HepG2 (cell line): ENCODE data around the gene SURF6. TPM values are rescaled to one million over a fixed set of nuclear protein-coding genes. Genes with fewer than 3 reads are reported as not detected.
A peak's percentile ranks its signal among the peaks of the same experiment; 100 is the strongest.

Experiments
- ARID3A ChIP-seq: IDR thresholded peaks from 2 replicates; pipeline ENCODE4 v1.6.1; 2012; ENCODE audit warnings: low read depth, low read length, improper control_type of control experiment
- BORCS8-MEF2B ChIP-seq: sonication (generic); formaldehyde crosslinking; IDR thresholded peaks from 2 replicates; pipeline ENCODE4 v1.8.0; 2022; ENCODE audit warnings: mild to moderate bottlenecking, missing genetic modification reagents
- ELF1 ChIP-seq: sonication (generic); formaldehyde crosslinking; IDR thresholded peaks from 2 replicates; pipeline ENCODE4 v1.4.0; 2020; ENCODE audit warnings: missing genetic modification reagents
- GATAD1 ChIP-seq: IDR thresholded peaks from 2 replicates; pipeline ENCODE4 v1.6.1; 2016; ENCODE audit warnings: missing genetic modification reagents, missing compliant biosample characterization
- LCORL ChIP-seq, 2 experiments: fragments of 450-650 bp in 1 of 2; sonication (generic) in 1 of 2; formaldehyde crosslinking in 1 of 2; IDR thresholded peaks; 2 replicates each; pipeline versions ENCODE4 v1.5.0 to v1.6.1; 2017 to 2020; ENCODE audit warnings: antibody characterized with exemption in 1 of 2, missing genetic modification reagents in 1 of 2
- NFKBIZ ChIP-seq: IDR thresholded peaks from 2 replicates; pipeline ENCODE4 v1.6.1; 2018; ENCODE audit warnings: missing genetic modification reagents, missing compliant biosample characterization
- ONECUT2 ChIP-seq: sonication (generic); formaldehyde crosslinking; IDR thresholded peaks from 2 replicates; pipeline ENCODE4 v1.4.0; 2020; ENCODE audit warnings: missing genetic modification reagents
- POLR2A ChIP-seq, 2 experiments: IDR thresholded peaks; 2 replicates each; pipeline ENCODE4 v1.6.1; 2011; ENCODE audit warnings: low read depth in 2 of 2, low read length in 2 of 2, mild to moderate bottlenecking in 1 of 2, moderate library complexity in 1 of 2; ENCODE audit not compliant: insufficient read depth in 1 of 2
- TGIF2 ChIP-seq: IDR thresholded peaks from 2 replicates; pipeline ENCODE4 v1.6.1; 2016; ENCODE audit warnings: control low read depth, missing compliant biosample characterization
- ZHX2 ChIP-seq, 2 experiments: sonication (generic) in 1 of 2; formaldehyde crosslinking in 1 of 2; IDR thresholded peaks; 2 replicates each; pipeline versions ENCODE4 v1.6.1 to v1.9.0; 2014 to 2022; ENCODE audit warnings: antibody characterized with exemption in 1 of 2, borderline replicate concordance in 1 of 2, inconsistent platforms in 1 of 2, low read depth in 1 of 2, missing genetic modification reagents in 1 of 2
- ZNF350 ChIP-seq: sonication (generic); formaldehyde crosslinking; IDR thresholded peaks from 2 replicates; pipeline ENCODE4 v1.4.0; 2020; ENCODE audit warnings: mild to moderate bottlenecking, low read depth, missing genetic modification reagents, borderline replicate concordance
- ZNF687 ChIP-seq: sonication (generic); formaldehyde crosslinking; IDR thresholded peaks from 2 replicates; pipeline ENCODE4 v1.5.1; 2020; ENCODE audit warnings: mild to moderate bottlenecking, missing genetic modification reagents, moderate library complexity
- ZNF709 ChIP-seq: sonication (generic); formaldehyde crosslinking; IDR thresholded peaks from 2 replicates; pipeline ENCODE4 v1.5.0; 2020; ENCODE audit warnings: mild to moderate bottlenecking, missing genetic modification reagents
- ZSCAN5A ChIP-seq: sonication (generic); formaldehyde crosslinking; IDR thresholded peaks from 2 replicates; pipeline ENCODE4 v1.8.0; 2022; ENCODE audit warnings: mild to moderate bottlenecking, missing genetic modification reagents, borderline replicate concordance
- polyA plus RNA-seq, 8 experiments: library from polyadenylated mRNA; depleted of rRNA in 3 of 8; stranded (reverse) in 7 of 8; unstranded in 1 of 8; fragments of >200 nt; fragmentation: Illumina TruSeq in 4 of 8; extraction: Trizol in 4 of 8; gene quantifications; 2 replicates each; pipeline versions ENCODE4 v1.2.1 to v1.2.3, GENCODE V29; 2011 to 2016; ENCODE audit warnings: low read depth in 4 of 8, missing spikeins in 1 of 8, mixed read lengths in 1 of 8; ENCODE audit not compliant: insufficient read depth in 1 of 8
- total RNA-seq, 5 experiments: library from RNA; depleted of rRNA; stranded (reverse); fragments of >200 nt; fragmentation: Illumina TruSeq; extraction: Trizol; gene quantifications; 2 replicates each; pipeline ENCODE4 v1.2.3, GENCODE V29; 2016; ENCODE audit warnings: low read depth in 1 of 5

SURF6 gene
- total and polyA plus RNA-seq, 2 of the 13 experiments (the other 11 are each of a cell fraction or from before 2014, with no cell fraction given): 5.9 to 14.7 TPM

- TF ChIP-seq ZNF687 (CRISPR knock-in tag) (peak; percentile 42; the same call in 1 of the 2 replicates), TGIF2 (0 out of 2 replicates have a peak, but pooled peaks have one; percentile 30), LCORL (IDR thresholded peaks at IDR 0.05) (no peak), LCORL (CRISPR knock-in tag; IDR thresholded peaks at IDR 0.05) (no peak), ONECUT2 (no peak), POLR2A (IDR thresholded peaks at IDR 0.05; ENCODE audit: insufficient read depth in 1 of 2, low read depth in 2 of 2, low read length in 2 of 2) (peak in 1 of 2 experiments; percentile 59; a peak in 2 of 4 replicates), ZHX2 (IDR thresholded peaks at IDR 0.05; ENCODE audit: low read depth) (no peak), ZHX2 (CRISPR knock-in tag; IDR thresholded peaks at IDR 0.05; ENCODE audit: borderline replicate concordance) (no peak), BORCS8-MEF2B (CRISPR knock-in tag) (peak; percentile 36; the same call in 1 of the 2 replicates), ZSCAN5A (CRISPR knock-in tag) (no peak), NFKBIZ (no peak), ZNF709 (no peak), ARID3A (no peak), ELF1 (CRISPR knock-in tag) (peak; percentile 37; the same call in 1 of the 2 replicates), GATAD1 (CRISPR knock-in tag) (peak; percentile 12; the same call in 1 of the 2 replicates), ZNF350 (peak; percentile 17; the same call in 1 of the 2 replicates)
These were observed 16.1 kb upstream of the SURF6 start (continued) for GRCh38 chr9:133351908-133352634.
